ENCODE data around the gene CPA4.
"Not testable (repeated sequence)": the region's sequence is repeated elsewhere in the genome, so short reads cannot be mapped to it uniquely, and the experiment has no call there.

The CPA4 gene

GRCh38 chr7:130319541-130319940 lies 26.6 kb downstream of the CPA4 start:
- no peaks in the 10 kb centered on the region for H3K36me3 ChIP-seq (replicated peaks; ENCODE audit: insufficient read depth, low read length)
- DNase-seq: no peak
- no peak overlapping the region for H3K4me2 ChIP-seq (ENCODE audit: low read depth, low read length)
- TF ChIP-seq EZH2phosphoT487 (IDR thresholded peaks at IDR 0.05; ENCODE audit: low read length) (no peak), EZH2 (optimal IDR thresholded peaks at IDR 0.05; ENCODE audit: low read depth, low read length) (no peak)
- H3K9me2 ChIP-seq (replicated peaks; ENCODE audit: insufficient read depth, low read length): no peaks in the 10 kb centered on the region
- no peaks in the 10 kb centered on the region for H3K9me3 ChIP-seq (replicated peaks; ENCODE audit: insufficient read depth, low read length)
- H3F3A ChIP-seq (ENCODE audit: insufficient read depth, low read length): no peaks in the 10 kb centered on the region
- H3K4me3 ChIP-seq (ENCODE audit: low read length): no peak overlapping the region
- no peaks in the 10 kb centered on the region for H3K4me1 ChIP-seq (ENCODE audit: low read length)
- no peaks in the 10 kb centered on the region for H4K20me1 ChIP-seq (ENCODE audit: insufficient read depth, low read length)
- no peak overlapping the region for H3K27ac ChIP-seq (ENCODE audit: low read length)
- no peaks in the 10 kb centered on the region for H3K79me2 ChIP-seq (ENCODE audit: low read length)
- no peak overlapping the region for H3K9ac ChIP-seq (ENCODE audit: low read length)
- H2AFZ ChIP-seq (ENCODE audit: low read length): no peak overlapping the region
- H3K27me3 ChIP-seq (replicated peaks; ENCODE audit: insufficient read depth, low read length): no peaks in the 10 kb centered on the region

GRCh38 chr7:130321542-130322229 lies 28.7 kb downstream of the CPA4 start:
- H3K27me3 ChIP-seq (replicated peaks; ENCODE audit: insufficient read depth, low read length); H4K20me1 ChIP-seq (ENCODE audit: insufficient read depth, low read length); H3K79me2 ChIP-seq (ENCODE audit: low read length); H3F3A ChIP-seq (ENCODE audit: insufficient read depth, low read length); H3K27ac ChIP-seq (ENCODE audit: low read length); DNase-seq; H3K4me2 ChIP-seq (ENCODE audit: low read depth, low read length); H3K36me3 ChIP-seq (replicated peaks; ENCODE audit: insufficient read depth, low read length); H3K4me1 ChIP-seq (ENCODE audit: low read length); H2AFZ ChIP-seq (ENCODE audit: low read length); H3K9me3 ChIP-seq (replicated peaks; ENCODE audit: insufficient read depth, low read length); H3K4me3 ChIP-seq (ENCODE audit: low read length); H3K9me2 ChIP-seq (replicated peaks; ENCODE audit: insufficient read depth, low read length); H3K9ac ChIP-seq (ENCODE audit: low read length): not testable (repeated sequence)

- Histone ChIP-seq H2AFZ (ENCODE audit: low read length) (no peak overlapping the region), H3K36me3 (replicated peaks; ENCODE audit: insufficient read depth, low read length) (no peaks in the 10 kb centered on the region), H4K20me1 (ENCODE audit: insufficient read depth, low read length) (no peaks in the 10 kb centered on the region), H3K9me3 (replicated peaks; ENCODE audit: insufficient read depth, low read length) (no peaks in the 10 kb centered on the region), H3K9ac (ENCODE audit: low read length) (no peak overlapping the region), H3F3A (ENCODE audit: insufficient read depth, low read length) (no peaks in the 10 kb centered on the region), H3K4me2 (ENCODE audit: low read depth, low read length) (no peak overlapping the region), H3K4me1 (ENCODE audit: low read length) (no peaks in the 10 kb centered on the region), H3K79me2 (ENCODE audit: low read length) (no peaks in the 10 kb centered on the region), H3K27ac (ENCODE audit: low read length) (no peak overlapping the region), H3K9me2 (replicated peaks; ENCODE audit: insufficient read depth, low read length) (no peaks in the 10 kb centered on the region), H3K27me3 (replicated peaks; ENCODE audit: insufficient read depth, low read length) (no peaks in the 10 kb centered on the region), H3K4me3 (ENCODE audit: low read length) (no peak overlapping the region)
- no peak for DNase-seq
- TF ChIP-seq EZH2 (optimal IDR thresholded peaks at IDR 0.05; ENCODE audit: low read depth, low read length) (no peak), CTCF (IDR thresholded peaks at IDR 0.05; ENCODE audit: low read length) (no peak), EZH2phosphoT487 (IDR thresholded peaks at IDR 0.05; ENCODE audit: low read length) (no peak)
Measured at GRCh38 chr7:130322615-130323014, 29.7 kb downstream of the CPA4 start.

- DNase-seq: no peak
- Histone ChIP-seq H3K9me2 (replicated peaks; ENCODE audit: insufficient read depth, low read length) (no peaks in the 10 kb centered on the region), H4K20me1 (ENCODE audit: insufficient read depth, low read length) (no peaks in the 10 kb centered on the region), H2AFZ (ENCODE audit: low read length) (no peak overlapping the region), H3K27me3 (replicated peaks; ENCODE audit: insufficient read depth, low read length) (no peaks in the 10 kb centered on the region), H3K9ac (ENCODE audit: low read length) (no peak overlapping the region), H3F3A (ENCODE audit: insufficient read depth, low read length) (no peaks in the 10 kb centered on the region), H3K79me2 (ENCODE audit: low read length) (no peaks in the 10 kb centered on the region), H3K4me3 (ENCODE audit: low read length) (no peak overlapping the region), H3K4me1 (ENCODE audit: low read length) (no peaks in the 10 kb centered on the region), H3K9me3 (replicated peaks; ENCODE audit: insufficient read depth, low read length) (no peaks in the 10 kb centered on the region), H3K27ac (ENCODE audit: low read length) (no peak overlapping the region), H3K4me2 (ENCODE audit: low read depth, low read length) (no peak overlapping the region), H3K36me3 (replicated peaks; ENCODE audit: insufficient read depth, low read length) (no peaks in the 10 kb centered on the region)
- TF ChIP-seq EZH2 (optimal IDR thresholded peaks at IDR 0.05; ENCODE audit: low read depth, low read length) (no peak), EZH2phosphoT487 (IDR thresholded peaks at IDR 0.05; ENCODE audit: low read length) (no peak), CTCF (IDR thresholded peaks at IDR 0.05; ENCODE audit: low read length) (no peak)
Measured at GRCh38 chr7:130324306-130324943, 31.5 kb downstream of the CPA4 start.

Measured in MM.1S (cell line).